DMS 273 treated with DMSO at 0.1 percent for 48 hours (cell line): ENCODE data around the gene CRIP1.

Experiments used
- DNase-seq: peaks from one replicate; lab custom pipeline; 2025; lab: John Stamatoyannopoulos, UW

The CRIP1 gene

DNA sequence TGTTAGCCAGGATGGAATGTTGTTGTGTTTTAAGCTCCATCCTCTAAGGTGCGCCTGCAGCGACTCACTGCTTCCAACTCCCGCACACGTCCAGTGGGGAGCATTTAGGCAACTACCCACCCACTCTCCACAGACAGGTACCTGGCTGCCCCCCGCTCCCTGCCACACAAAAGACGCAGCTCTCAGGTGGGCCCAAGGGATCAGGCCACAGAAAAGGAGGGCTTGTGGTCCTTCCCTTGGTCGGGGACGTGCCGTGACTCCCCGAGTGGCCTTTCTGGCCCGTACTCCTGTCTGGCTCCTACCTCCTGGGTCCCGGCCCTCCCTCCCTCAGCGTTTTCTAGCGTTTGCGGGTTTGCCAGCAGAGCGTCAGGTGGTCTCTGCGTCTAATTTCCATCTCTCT lies 20.6 kb downstream of the CRIP1 start:
- no peak for DNase-seq

DNA sequence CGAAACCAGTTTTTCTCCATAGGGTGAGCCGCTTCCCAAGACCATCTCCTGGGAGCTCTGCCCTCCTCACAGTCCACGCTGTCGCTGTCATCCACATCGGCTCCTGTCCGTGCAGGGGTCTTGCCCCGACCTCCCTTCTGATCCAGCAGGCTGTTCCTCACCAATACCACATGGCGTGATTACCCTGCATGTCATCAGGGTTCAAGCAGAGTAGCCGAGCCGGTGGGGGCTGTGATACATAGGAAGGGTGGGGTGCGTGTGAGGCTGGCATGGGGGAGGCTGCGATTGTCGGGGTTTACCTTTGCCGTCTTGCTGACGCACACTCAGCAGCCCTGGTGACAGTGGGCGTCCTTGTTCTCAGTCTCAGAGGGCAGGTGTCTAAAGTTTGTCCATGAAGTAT lies 21.4 kb downstream of the CRIP1 start:
- DNase-seq = no peak

DNA sequence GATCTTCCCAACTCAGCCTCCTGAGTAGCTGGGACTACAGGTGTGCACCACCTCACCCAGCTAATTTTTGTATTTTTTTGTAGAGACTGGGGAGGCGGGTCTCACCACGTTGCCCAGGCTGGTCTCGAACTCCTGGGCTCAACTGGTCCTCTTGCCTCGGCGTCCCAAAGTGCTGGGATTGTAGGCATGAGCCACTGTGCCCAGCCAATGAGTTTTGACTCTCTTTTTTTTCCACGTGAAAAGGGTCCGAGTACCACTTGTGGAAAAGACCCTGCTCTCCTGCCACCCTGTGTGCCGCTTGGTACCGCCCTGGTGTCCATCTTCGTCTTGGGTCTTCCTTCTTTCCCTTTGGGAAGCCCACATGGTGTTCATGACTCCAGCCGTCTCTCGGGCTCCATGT lies 21.9 kb downstream of the CRIP1 start:
- DNase-seq = no peak

DNA sequence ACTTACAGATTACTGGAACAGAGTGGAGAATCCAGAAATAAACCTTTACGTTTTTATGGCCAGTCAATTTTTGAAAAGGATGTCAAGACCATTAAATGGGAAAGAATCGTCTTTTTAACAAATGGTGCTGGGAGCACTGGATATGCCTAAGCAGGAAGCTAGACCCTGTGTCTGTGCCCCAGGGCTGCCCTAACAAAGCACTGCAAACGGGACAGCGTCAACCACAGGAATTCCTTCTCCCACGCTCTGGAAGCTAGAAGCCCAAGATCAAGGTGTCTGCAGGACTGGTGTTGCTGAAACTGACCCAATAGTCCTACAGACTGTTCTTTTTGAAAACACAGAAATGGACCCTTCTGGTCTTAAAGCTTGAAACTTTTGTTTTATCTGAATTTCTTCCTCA lies 30.4 kb downstream of the CRIP1 start:
- no peak for DNase-seq

DNA sequence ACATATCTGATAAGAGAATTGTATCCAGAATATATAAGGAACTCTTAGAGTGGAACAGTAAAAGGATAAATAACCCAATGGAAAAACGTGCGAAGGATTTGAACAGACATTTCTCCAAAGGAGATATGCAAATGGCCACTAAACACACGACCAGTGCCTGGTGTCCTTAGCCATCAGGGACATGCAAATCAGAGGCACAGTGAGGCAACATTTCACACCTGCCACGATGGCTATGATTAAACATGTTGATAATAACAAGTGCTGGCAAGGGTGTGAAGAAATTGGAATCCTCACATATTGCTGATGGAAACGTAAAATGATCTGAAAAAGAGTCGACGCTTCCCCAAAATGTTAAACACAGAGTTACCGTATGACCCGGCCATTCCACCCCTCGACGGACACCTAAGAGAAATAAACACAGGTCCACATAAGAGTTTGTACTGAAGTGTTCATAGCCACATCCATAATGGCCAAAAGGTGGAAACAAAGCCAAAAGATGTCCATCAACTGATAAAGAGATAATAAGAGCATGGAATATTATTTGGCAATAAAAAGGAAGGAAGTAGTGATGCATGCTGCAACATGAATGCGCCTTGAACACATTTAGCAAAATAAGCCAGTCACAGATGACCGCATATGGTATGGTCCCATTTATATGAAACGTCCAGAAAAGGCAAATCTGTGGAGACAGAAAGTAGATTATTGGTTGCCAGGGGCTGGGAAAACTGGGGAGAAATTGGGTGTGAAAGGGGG lies 33.4 kb downstream of the CRIP1 start:
- no peak for DNase-seq

DNA sequence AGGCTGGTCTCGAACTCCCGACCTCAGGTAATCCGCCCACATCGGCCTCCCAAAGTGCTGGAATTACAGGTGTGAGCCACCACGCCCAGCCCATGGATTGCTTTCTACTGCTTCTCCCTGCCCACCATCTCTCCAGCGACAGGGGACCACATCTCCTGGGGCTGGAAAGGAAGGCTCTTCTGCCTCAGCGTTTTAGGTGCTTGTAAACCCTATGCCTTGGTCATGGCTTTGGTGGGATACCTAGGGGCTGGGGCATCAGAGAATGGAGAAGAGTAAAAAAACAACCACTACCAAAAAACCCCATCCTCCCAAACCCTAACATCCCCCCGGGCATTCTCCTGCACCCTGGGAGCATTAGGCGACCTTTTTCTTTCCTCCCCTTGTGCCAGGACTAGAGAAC lies 38.6 kb downstream of the CRIP1 start:
- DNase-seq = no peak

DNA sequence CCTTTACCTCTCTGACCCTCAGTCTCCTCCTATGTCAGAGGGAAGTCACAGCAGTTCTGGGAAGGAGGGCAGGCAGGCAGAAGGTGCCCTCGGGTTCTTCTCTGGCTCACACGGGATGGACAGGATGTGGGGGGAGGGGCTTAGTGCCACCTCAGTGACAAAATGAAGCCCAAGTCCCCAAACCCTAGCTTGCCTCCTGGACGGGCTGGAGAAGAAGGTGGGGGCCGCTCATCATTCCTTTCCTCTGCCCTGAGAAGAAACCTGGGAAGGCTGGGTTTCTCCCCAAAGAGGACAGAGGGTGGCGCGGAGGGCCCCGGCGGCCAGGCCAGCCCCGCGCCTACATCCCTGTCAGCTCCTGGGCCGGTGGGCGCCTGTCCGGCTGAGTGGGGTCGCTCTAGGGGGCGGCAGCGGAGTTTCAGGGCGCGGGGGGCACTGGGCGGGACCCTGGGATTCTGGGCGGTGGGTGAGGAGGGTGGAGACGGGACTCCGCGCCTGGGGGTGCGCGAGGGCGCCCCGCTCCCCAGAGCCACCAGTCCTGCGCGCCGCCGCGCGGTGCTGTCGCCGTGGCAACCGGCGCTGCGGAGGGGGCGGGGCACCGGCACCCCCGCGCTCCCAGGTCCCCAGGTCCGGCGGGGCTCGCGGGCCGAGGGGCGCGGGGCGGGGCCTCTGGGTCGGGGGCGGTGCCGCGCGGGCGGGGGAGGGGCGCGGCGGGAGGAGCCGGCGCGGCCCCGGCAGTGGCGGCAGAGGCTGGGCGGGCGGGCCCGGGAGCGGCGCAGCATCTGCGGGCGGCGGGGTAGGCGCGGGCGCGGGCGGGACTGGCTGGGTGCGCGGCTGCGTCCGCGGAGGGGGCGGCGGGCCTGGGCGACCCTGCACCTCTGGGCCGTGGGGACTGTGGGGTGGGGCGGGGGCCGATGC lies 39.4 kb downstream of the CRIP1 start, which contains the start of gene TMEM121:
Gene TMEM121, plus strand, starts transcription at position 723 of the 915 bp plus-strand sequence. CDS start 2,252 bp downstream, outside the sequence.
- no peak for DNase-seq

DNA sequence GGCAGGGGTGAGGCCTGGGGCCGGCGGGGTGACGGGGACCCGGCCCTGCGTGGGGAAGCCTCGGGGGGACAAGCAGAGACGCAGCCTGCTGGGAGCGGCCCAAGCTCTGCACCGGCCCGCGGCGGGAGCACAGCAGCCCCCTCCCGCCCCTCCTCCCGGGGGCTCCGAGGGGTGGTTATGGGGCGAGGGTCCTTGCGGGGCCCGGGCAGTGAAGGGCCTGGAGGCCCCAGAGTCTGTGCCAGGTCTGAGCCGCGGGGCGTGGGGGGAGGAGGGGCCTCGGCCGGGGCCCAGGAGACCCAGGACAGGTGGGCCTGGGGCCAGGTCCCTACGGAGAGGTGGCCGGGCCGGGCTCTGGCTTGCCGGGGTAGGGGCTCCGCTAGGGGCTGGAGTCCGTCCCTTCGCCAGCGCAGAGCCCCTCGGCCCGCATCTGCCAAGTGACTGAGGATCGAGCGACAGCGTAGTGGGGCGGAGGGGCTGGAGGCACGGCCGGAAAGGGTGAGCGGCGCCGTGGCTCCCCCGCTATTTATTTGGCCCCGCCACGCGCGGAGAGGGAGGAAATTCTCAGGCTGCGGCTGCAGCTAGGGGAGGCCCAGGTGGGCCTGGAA lies 40.2 kb downstream of the CRIP1 start:
- no peak for DNase-seq

DNA sequence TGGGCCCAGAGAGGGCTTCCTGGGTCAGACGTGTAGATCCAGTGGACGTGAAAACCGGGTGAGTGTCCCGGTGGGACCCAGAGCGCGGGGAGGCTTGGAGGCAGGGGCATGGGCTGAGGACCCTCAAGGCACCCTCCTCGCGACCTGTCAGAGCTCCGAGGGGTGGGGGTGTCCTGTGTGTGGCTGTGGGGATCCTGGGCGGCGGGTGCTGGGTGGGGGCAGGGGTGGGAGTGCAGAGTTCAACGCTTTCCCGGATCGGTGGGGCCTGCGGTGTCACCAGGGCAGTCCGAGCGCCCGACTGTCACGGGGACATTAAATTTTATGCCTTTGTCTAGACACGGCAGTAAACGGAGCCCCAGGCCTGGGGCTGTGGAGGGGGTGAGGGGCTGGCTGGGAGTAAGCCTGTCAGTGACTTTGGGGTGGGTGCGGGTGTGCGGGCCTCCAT lies 40.7 kb downstream of the CRIP1 start:
- DNase-seq = no peak

DNA sequence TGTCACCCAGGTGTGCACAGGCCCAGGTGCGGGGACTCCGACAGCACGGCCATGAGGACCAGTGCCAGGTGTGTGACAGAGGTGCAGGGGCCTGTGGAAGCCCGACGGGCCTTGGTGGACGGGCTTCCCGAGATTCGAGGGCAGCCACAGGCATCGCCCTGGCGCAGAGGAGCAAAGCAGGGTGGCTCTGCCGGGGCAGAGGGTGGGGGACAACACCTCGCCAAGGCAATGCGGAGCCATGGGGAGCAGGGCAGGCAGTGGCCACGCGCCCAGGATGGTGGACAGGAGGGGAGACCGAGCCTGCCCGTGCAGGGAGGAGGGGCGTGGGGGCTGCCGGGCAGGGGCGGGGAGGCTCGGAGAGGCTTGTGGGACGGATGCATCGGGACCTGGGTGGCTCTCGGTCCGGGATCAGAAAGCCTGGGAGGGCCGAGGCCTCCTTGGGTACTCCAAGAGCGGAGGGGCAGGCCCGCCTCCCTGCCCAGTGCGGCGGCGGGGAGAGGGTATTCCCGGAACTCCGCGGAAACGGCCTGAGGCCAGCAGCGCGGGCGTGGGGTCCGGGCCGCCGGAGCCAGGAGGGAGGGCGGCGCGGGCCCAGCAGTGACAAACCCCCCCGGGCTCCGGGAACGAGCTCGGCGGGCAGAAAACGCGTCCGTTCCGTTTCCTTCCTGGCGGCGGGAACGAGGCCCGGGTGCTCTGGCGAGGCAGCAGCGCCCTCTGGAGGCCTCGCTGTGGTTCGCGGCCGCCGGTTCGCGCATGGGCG lies 41.3 kb downstream of the CRIP1 start:
- DNase-seq = no peak

DNA sequence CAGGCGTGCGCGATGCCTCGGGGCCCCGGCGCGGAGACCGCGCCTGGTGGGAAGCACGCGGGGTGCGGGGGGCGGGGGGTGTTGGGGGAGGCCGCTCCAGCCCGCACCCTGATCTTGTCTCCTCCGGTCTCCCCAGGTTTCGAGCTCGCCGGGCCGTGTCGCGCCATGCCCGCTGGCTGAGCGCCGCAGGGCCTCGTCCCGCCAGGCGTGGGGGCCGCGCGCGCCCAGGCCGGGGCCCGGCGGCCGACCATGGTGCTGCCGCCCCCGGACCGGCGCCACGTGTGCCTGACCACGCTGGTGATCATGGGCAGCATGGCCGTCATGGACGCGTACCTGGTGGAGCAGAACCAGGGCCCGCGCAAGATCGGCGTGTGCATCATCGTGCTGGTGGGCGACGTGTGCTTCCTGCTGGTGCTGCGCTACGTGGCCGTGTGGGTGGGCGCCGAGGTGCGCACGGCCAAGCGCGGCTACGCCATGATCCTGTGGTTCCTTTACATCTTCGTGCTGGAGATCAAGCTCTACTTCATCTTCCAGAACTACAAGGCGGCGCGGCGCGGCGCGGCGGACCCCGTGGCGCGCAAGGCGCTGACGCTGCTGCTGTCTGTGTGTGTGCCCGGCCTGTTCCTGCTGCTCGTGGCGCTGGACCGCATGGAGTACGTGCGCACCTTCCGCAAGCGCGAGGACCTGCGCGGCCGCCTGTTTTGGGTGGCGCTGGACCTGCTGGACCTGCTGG lies 42.1 kb downstream of the CRIP1 start:
- DNase-seq = no peak

DNA sequence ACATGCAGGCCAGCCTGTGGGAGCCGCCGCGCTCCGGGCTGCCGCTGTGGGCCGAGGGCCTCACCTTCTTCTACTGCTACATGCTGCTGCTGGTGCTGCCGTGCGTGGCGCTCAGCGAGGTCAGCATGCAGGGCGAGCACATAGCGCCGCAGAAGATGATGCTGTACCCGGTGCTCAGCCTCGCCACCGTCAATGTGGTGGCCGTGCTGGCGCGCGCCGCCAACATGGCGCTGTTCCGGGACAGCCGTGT lies 42.6 kb downstream of the CRIP1 start:
- no peak for DNase-seq

DNA sequence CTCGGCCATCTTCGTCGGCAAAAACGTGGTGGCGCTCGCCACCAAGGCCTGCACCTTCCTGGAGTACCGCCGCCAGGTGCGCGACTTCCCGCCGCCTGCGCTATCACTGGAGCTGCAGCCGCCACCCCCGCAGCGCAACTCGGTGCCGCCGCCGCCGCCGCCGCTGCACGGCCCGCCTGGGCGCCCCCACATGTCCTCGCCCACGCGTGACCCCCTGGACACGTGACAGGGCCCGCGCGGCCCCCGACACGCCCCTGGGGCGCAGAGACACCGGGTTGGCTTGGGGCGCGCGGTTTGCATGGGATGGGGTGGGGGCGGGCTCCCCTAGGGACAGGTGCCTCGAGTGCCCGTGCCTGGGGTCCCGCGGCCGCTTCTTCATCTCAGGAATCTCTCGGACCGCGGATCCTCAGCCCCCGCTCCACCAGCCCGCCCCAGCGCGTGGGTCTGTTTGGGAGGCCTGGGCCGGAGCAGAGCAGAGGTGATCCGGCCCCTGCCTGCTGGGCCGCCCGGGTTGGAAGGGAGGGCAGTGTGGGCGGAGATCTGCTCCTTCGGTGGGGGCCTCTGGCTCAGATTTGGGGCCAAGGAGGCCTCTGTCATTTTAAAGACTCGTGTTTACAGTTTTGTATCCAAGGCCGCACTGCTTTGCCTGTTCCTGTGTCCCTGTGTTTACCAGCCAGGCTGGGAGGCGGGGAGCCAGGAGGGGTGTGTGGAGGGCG lies 43.0 kb downstream of the CRIP1 start:
- no peak for DNase-seq

DNA sequence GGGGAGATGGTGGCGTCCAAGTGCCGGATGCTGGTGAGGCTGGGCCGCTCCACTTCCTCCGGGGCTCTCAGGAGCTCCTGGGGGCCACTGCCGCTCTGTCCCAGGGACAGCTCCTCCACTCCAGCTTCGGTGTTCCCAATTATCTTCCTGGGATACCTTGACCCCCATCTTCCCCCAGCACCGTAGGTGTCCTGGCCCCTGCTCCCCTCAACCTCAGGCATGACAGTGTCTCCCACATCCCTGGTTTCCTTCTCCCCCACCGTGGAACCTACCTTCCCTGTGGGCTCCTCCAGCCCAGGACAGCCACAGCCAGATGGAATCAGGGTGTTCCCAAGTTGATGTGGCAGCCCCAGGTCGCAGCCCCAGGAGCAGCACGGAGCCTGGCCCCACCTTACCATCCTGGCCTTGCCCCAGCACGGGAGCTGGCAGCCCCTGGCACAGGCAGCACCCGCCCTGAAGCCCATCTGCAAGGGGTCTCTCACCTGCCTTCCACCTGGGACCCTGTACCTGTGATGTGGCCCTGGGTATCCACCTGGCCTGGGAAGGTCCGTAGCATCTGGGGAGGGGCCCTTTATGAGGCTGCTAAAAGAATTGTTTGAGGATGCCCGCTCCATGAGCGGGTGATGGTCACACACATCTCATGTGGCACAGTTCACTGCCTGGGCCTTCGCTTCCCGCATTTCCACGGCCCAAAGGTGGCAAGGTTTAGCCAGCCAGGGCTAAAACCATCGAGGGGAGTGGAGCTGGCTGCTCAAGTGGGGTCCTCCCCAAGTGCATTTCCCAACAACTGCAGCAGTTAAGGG lies 43.8 kb downstream of the CRIP1 start:
- no peak for DNase-seq

DNA sequence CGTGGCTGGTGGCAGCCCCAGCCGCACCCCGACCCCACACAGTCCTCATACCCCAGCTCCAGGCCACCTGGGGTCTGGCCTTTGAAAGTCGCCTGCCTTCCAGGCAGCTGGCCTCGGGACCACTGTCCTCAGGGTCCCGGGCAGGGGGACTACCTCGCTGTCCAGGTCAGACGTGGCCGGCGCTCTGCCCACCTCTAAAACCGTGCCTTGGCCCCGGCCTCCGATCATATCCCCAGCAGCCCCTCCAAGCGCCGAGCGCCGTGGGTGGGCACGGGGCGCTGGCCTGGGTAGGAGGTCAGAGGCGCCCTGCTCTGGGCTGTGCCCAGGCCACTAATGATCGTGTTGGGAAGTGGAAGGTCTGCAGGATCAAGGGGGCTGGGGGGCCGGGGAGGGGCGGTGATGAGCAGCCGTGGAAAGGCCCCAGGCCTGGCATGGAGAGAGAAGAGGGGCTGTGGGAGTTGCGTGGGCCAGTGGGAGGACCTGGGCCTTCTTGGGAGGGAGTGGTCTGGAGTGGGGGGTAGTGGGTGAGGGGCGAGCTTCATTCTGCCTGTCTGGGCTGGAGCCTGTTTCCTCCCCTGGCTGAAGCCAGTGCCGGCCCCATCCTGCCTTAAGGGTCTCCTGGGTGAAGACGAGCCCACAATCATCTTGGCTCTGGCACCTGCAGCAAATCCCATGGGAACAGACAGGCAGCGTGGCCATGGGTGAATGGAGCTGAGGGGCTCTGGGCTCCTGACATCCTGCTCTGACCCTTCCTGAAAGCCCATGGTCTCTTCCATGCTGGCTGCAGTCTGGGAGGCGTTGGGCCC lies 44.6 kb downstream of the CRIP1 start:
- DNase-seq = no peak

DNA sequence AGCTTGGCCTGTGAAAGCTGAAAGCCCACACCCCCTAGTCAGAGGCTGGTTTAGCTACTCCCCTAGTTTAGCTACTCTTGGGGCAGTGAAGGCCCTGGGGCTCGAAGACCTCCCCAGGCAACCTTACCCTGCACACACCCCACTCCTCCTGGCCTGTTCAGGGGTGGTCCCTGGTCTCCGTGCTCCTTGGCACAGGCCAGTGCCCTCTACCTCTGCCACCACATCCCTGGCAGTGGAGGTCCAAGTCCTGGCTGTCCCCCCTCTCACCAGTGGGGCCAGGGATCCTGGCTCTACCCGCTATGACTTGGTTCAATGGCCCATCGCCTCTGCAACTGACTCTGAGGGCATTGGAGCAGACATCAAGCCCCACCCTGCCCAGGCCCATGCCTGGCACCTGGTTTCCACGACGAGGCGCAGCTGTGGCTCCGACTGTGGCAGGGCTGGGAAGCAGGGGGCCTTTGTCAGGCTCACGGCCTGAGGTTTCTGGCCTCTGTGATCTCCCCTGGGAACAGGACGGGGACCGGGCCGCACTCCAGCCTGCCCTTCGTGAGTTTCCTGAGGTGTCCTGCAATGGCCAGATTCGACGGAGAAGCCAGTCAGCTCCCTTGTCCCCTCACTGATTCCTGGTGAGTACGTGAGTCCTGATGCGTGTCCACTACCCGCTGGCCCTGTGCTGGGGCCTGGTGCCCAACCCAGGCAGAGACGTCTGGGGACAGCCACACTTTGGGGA lies 45.4 kb downstream of the CRIP1 start:
- DNase-seq = no peak

DNA sequence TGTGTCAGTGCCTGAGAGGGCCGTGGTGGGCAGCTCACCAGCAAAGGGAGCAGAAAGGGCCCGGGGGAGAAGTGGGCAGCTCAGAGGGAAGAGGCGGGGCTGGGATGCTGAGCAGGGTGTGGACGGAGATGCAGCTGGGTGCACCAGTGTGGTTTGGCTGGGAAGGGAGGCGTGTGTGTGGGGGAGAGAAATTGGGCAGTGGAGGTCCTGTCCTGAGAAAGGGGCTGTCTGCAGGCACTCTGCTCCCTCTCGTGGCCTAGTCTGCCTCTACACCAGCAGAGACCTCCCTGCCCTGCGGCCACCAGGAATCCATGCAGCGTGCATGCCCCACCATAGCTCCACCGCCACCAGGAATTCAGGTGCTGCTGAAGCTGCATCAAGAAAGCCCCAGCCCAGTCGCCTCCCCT lies 46.1 kb downstream of the CRIP1 start:
- peak; percentile 10 for DNase-seq

DNA sequence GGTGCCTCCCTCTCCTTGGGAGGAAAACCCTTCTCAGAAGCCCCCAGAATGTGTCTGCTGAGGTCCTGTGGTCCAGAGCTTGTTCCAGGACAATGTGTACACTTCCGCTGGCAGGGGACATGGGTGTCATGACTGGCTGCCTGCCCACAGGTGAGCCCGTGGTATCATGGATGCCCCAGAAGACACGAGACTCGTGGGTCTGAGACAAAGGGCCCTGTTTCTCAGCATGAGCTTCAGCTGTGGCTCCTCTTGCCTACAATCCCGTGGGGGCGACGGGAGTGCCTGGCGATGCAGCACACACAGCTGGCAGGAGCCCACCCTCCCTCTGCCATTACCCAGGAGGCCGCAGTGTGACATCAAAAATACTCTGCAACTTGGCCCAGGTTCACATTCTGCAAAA lies 46.7 kb downstream of the CRIP1 start:
- DNase-seq = no peak
